ENCODE results near the gene SRM.

DNA sequence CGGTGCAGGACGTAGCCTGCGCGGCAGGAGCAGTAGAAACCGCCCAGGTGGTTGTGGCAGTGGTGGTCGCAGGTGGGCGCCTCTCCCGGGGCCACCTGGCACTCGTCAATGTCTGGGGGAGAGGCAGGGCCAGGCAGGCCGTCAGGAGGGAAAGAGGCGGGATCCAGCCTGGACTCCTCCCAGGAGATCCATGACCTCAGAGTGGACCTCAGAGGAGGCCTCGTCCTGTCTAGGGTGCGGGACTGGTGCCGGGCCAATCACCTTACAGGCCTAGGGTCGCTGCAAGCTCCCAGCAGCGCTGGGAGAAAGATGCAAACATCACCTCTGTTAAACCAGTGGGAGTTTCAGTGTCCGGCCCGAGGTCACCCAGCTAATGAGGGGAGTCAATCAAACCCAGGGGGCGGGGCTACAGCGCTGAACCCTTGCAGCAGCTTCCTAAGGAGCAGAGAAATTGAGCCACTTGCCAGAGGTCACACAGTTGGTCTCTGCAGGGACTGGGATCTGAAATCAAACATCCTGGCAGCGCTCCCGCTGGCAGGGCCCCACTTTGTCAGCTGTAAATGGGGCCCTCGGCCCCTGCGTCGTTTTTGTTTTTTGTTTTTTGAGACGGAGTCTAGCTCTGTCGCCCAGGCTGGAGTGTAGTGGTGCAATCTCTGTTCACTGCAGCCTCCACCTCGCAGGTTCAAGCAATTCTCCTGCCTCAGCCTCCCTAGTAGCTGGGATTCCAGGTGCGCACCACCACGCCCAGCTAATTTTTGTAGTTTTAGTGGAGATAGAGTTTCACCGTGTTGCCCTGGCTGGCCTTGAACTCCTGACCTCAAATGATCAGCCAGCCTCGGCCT is 14.2 kb downstream of the SRM start:
- TF ChIP-seq CEBPB (IDR thresholded peaks at IDR 0.05; ENCODE audit: low read depth) (no peak), TCF7L2 (IDR thresholded peaks at IDR 0.05; ENCODE audit: borderline replicate concordance, extremely low read depth, insufficient read depth, insufficient read length) (no peak), POLR2AphosphoS5 (IDR thresholded peaks at IDR 0.05; ENCODE audit: low read depth, low read length) (no peak), EZH2 (IDR thresholded peaks at IDR 0.05) (no peak), ZNF274 (IDR thresholded peaks at IDR 0.05; ENCODE audit: low read depth, low read length) (no peak), SRF (IDR thresholded peaks at IDR 0.05; ENCODE audit: low read depth) (no peak)
- TF ChIP-seq, protein P1, sequence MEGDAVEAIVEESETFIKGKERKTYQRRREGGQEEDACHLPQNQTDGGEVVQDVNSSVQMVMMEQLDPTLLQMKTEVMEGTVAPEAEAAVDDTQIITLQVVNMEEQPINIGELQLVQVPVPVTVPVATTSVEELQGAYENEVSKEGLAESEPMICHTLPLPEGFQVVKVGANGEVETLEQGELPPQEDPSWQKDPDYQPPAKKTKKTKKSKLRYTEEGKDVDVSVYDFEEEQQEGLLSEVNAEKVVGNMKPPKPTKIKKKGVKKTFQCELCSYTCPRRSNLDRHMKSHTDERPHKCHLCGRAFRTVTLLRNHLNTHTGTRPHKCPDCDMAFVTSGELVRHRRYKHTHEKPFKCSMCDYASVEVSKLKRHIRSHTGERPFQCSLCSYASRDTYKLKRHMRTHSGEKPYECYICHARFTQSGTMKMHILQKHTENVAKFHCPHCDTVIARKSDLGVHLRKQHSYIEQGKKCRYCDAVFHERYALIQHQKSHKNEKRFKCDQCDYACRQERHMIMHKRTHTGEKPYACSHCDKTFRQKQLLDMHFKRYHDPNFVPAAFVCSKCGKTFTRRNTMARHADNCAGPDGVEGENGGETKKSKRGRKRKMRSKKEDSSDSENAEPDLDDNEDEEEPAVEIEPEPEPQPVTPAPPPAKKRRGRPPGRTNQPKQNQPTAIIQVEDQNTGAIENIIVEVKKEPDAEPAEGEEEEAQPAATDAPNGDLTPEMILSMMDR (IDR thresholded peaks at IDR 0.05 in 2 of 3, conservative IDR thresholded peaks at IDR 0.05 in 1 of 3; ENCODE audit: borderline replicate concordance in 1 of 3, insufficient read depth in 1 of 3, low read depth in 2 of 3, low read length in 2 of 3): no peak
- TF ChIP-seq, protein P2, sequence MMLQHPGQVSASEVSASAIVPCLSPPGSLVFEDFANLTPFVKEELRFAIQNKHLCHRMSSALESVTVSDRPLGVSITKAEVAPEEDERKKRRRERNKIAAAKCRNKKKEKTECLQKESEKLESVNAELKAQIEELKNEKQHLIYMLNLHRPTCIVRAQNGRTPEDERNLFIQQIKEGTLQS (IDR thresholded peaks at IDR 0.05): no peak

All from HCT116 (cell line).